ENCODE data around the gene THAP12.
A peak's percentile ranks its signal among the peaks of the same experiment; 100 is the strongest.
"Not testable (repeated sequence)": the region's sequence is repeated elsewhere in the genome, so short reads cannot be mapped to it uniquely, and the experiment has no call there.

The THAP12 gene

DNA sequence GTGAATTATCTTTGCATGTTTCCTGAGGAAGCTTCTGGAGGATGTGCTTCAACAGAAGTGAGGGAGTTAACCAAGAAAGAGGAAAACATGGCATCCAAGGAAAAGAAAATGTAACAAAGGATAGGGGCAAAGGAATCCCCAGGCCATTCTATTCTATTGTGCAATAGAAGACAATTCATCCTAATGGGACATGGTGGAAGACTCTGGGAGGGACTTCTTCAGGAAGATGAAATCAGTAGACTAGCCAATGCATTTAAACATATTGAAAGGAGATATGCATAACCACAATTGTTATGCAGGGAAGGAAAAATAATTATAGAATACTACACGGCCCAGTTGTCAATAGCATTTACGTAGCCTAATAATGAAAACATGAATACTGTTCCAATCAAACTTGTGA is 55.7 kb downstream of the THAP12 start:
- DNase-seq, result no peak

- no peak for DNase-seq
These were observed 57.1 kb downstream of the THAP12 start for GRCh38 chr11:76323804-76324203.

GRCh38 chr11:76323375-76323774 is 57.6 kb downstream of the THAP12 start:
- DNase-seq, result not testable (repeated sequence)

- no peak for DNase-seq
These were observed 58.0 kb downstream of the THAP12 start for GRCh38 chr11:76322942-76323341.

DNA sequence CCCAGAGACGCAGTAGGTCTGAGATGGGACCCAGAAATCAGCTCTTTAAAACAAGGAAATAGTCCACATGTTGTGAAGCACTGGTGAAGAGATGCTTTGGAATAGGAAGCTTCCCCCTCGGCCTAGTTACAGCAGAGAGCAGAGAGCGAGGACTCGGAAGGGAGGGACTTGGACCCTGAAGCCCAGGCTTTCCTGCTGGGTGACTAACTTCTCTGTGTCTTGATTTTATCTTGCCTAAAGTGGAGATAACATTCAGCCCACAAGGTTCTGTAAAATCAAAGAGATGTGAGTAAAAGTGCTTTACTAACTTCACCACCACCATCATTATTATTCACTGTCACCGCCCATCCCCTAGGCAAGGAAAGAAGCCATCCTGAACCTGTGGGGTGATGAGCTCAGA is 58.4 kb downstream of the THAP12 start:
- no peak for DNase-seq

DNA sequence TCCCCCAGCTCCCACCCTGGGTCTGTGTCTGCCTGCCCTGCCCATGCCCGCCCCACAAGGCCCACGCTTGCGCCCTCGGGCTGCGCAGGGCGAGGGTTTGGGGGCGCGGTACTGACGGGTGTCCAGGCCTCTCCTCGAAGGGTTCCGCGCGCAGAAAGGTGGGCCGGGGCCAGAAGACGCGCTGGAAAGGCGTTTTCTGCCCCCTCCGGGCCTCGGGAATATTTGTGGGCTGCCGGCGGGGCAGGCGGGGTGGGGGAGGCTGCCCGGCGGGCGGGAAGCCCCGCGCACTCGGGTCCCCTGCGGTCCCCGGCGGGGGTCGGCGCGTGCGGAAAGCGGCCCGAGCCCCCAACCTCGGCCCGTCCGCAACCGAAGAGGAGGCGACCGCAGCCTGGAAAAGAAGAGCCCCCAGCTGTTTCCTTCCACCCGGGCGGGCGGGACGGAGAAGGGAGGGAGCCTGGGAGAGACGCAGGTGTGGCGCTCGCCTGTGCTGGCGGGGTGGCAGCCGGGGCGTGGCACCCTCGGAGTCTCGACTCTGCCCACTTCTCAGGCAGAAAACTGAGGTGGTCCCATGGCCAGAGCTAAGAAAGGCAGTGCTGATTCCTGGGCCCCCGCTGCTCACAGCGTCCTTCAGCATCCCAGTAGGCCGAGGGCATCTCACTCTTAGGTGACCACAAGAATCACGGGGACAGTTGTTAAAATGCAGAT is 59.0 kb downstream of the THAP12 start:
- no peak for DNase-seq

GRCh38 chr11:76321340-76321739 is 59.6 kb downstream of the THAP12 start:
- no peak for DNase-seq

- no peak for DNase-seq
These were observed 60.0 kb downstream of the THAP12 start for GRCh38 chr11:76320929-76321328.

- not testable (repeated sequence) for DNase-seq
These were observed 61.1 kb downstream of the THAP12 start for GRCh38 chr11:76319798-76320197.

DNA sequence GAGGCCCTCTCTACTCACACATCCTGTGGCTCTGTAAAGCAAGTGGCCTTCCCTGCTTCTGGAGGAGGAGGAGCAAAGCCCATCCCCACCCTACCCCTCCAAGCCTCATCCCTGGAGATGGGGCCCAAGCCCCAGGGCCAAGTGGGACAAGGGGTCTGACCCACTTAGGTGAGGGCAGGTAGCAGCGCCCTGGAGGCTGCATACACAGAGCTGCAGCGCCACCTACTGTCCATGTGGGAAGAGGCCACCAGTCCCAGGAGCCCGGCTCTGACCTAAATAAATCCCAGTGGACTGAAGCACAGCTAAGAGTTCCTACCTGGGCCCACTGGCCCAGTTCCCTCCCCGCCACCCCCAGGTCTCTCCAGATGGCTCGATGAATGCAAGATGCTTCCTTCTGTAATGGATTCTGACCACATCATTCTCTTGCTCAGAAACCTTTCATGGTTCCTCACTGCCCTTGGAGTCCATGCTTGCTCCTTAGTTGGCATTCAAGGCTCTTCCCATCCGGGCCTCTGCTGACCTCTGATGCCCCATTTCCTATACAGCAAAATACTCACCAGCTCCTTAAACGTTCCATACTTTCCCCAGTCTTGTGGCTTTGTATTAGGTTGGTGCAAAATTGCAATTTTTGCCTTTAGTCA is 62.1 kb downstream of the THAP12 start:
- peak; percentile 92 for DNase-seq

- DNase-seq, result no peak
These were observed 63.6 kb downstream of the THAP12 start for GRCh38 chr11:76317296-76317695.

GRCh38 chr11:76316726-76317125 is 64.2 kb downstream of the THAP12 start:
- no peak for DNase-seq

- DNase-seq, result no peak
These were observed 65.6 kb downstream of the THAP12 start for GRCh38 chr11:76315182-76315853.

- no peak for DNase-seq
These were observed 66.2 kb downstream of the THAP12 start for GRCh38 chr11:76314741-76315090.

- no peak for DNase-seq
These were observed 66.8 kb downstream of the THAP12 start for GRCh38 chr11:76313913-76314740.

- no peak for DNase-seq
These were observed 67.7 kb downstream of the THAP12 start for GRCh38 chr11:76313271-76313670.

DNA sequence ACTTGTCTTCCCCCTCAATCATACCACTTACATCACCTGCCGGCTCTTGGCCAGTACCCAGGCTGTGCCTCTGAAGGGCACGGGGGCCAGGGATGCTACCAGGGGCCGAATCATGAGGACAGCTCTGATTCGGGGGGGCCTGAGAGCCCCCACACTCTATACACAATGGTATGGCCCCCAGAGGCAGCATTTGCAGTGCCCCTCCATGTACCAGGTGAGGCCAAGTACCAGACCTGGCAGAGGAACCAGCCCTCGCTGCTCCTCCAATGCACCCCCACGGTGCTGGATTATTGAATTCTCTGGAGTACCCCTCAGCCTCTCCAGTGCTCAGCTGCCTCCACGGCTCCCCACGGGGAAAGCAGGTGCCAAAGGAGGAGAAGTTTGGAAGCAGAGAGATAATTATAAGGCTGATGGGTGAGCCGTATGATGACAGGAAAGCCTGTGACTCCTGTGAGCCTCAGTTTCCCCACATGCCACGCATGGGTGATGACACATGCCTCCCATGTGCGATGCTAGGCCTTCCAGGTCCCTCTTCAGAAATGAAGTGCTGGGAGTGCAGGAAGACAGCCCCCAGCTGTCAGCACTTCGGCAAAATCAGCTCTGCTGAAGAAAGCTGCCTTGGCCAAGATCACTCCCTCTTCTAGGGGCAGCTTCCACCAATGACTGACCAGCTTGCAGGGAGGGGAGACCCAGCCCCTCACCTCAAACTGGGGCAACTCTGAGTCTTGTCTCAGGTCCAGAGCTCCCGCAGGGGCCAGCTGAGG is 69.9 kb downstream of the THAP12 start:
- DNase-seq, result no peak

- DNase-seq, result no peak
These were observed 72.8 kb downstream of the THAP12 start for GRCh38 chr11:76307978-76308747.

DNA sequence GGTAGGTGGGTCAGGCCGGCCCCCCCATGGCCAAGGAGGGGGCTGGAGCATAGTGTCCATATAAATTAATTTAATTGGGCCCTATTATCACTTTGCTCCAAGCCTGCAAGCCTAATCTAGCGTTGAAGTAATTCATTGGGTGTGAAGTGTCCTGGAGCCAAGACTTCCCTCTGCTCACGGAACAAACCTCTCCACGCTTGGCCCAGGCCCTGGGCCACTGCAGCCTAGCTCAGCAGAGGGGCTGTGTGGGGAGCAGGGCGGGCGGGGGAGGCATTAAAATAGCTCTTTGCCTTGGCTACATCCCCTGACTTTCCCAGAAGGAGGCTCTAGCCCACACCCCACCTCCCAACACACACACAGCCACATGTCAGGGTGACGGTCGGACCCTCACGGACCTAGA is 73.5 kb downstream of the THAP12 start:
- no peak for DNase-seq

DNA sequence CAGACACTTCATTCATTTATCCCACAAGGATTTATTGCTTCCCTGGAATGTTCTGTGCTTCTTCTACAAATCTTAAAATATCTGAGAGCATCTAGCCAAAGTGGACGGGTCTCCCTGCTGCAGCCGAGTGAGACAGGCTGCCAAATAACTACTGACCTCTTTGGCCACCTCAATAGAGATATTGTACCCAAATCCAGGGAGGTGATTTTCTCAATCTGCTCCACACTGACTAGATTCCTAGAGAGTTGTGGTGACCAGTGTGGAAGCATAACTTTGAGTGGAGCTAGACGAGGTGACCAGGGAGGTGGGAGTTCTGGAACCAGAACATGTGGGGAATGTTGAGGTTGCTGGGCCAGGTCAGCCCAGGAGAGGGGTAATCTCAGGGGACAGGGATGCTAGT is 77.5 kb downstream of the THAP12 start:
- no peak for DNase-seq

- no peak for DNase-seq
These were observed 77.9 kb downstream of the THAP12 start for GRCh38 chr11:76302996-76303395.

Data from CD4-positive, alpha-beta T cell treated with Interleukin-6 for 4 hours (primary cell).